HG03175 (cell line): ENCODE measurements around the gene EIF1AX.
A peak's percentile ranks its signal among the peaks of the same experiment; 100 is the strongest.
"Not testable (repeated sequence)": the region's sequence is repeated elsewhere in the genome, so short reads cannot be mapped to it uniquely, and the experiment has no call there.

Source experiments
- ATAC-seq: cut with Tn5 transposase; IDR thresholded peaks from one replicate; pipeline ENCODE4 v1.9.1; 2021; ENCODE audit warnings: mild to moderate bottlenecking, moderate library complexity; ENCODE audit not compliant: unreplicated experiment

Gene EIF1AX, protein sequence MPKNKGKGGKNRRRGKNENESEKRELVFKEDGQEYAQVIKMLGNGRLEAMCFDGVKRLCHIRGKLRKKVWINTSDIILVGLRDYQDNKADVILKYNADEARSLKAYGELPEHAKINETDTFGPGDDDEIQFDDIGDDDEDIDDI

DNA sequence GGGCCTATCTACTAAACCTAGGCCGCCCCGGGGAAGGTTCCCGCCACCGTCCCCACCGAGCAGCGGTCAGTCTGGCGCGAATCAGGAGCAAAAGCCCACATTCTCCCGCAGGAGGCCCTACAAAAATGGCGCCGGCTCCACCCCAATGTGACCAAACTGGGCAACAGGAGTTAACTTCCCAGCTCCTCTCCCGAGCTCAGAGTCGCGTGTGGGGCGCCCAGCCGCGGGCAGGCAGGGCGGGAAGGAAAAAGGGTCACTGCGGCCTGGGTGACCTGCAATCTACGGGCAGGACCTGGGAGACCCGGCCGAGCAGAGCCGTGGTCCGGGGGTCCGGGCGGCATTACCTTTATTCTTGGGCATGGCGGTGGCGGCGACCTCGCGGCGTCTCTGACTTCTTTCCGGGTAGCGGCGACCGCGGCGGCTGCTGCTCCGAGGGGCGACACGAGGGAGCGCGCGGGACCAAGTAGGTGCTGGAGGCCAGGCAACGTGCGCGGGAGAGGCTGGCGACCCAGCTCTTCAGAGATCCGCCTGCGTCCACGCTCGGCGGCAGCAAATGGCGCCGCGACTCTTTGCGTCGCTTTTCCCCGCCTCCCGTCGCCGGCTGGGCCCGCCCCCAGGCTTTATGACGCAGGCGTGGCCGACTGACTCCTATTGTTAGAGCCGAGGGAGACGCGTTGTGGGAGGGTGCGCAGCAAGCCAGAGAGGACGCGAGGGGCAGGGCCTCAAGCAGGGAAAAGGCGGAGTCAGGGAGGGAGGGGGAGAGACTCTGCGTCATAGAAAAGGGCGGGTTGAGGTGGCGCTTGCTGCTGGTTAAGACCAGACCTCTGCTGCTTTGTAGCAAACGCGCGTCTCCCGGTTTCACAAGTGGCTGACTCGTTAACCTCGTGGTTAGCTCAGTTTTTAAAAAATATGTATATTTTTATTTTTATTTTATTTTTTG, at the start of gene EIF1AX:
EIF1AX (minus strand) TSS at position 558 of the 940 bp plus-strand sequence; CDS start at position 360, 198 bp downstream.
- peak; percentile 99 for ATAC-seq

- ATAC-seq: no peak
These were observed 47.5 kb upstream of the EIF1AX start for GRCh38 chrX:20189171-20189570.

DNA sequence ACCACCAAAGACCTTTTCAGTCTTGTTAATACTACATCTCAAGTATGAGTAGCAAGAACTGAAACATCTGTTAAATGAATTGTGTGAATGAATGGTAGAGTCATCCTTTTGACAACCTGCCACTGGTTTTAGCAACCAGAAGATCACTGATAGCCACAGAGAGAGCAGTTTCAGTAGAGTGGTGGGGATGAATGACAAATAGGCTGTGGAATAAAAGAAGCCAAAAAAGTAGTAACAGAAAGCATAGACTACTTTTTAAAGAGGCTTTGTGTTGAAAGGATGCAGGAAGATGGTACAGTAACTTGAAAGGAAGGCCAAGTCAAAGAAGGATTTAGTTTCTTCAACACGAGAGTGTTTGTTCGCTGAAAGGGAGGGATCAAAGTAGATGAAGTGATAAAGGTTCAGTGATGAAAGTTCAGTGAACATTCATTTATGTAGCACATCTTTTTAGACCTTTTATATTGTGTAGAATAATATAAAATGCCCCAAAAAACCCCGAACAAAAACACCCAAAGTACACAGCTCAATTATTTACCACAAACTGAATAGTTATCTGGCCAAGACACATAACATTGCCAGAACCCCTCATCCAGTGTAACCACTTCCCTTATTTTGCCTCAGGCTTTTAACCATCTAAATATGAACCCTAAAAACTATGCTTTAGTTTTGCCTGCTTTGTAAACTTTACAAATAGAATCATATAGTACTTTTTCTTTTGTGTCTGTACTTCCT, 40.1 kb upstream of the EIF1AX start:
- ATAC-seq: no peak

DNA sequence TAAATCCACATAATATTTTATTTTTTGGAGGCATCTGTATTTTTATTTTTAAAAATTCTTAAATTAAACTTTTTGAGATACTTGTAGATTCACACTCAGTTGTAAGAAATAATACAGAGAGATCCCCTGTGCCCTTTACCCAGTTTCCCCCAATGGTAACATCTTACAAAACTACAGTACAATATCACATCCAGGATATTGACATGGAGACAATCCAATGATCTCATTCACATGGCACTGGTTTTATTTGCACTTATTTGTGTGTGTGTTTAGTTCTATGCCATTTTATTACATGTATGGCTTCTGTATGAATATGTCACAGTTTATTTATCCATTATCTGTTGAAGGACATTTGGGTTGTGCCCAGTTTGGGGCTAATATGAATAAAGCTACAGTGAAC, 35.5 kb upstream of the EIF1AX start:
- no peak for ATAC-seq

- no peak for ATAC-seq
These were observed 32.2 kb upstream of the EIF1AX start for GRCh38 chrX:20173856-20174255.

DNA sequence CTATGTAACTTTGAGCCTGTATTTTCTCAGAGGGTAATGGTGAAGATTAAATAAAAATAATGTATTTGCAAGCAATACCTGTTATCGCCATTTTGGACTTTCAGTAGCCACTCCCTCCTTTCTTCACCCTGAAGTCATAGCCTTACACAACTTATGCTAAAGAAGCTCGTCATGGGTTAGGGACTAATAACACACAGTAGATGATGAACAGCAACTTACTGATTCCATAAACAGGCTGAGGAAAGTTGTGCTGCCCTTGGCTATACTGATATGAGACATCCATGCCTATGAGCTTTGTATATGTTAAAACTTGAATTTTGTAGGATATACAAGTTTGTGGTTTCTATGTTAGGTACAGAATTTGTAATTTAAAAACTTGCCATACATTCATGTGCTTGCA, 31.7 kb upstream of the EIF1AX start:
- no peak for ATAC-seq

DNA sequence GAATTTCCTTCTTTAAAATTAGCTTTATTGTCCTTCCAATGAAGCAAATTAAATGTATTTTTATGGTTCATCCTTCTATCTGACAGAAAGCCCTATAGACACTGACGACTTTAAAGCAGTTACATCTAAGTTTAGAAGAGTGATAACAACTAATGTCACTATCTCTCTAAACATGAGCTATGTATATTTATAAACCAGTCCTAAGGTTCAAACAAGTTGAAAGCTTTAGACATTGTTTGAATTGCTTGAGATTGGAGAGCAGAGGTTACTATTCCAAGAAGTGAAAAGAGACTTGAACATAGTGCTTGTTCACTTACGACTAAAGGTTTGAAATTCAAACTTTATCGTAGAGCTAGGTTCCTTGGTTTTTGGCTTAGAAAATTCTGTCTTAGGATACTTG, 30.2 kb upstream of the EIF1AX start:
- ATAC-seq: no peak

DNA sequence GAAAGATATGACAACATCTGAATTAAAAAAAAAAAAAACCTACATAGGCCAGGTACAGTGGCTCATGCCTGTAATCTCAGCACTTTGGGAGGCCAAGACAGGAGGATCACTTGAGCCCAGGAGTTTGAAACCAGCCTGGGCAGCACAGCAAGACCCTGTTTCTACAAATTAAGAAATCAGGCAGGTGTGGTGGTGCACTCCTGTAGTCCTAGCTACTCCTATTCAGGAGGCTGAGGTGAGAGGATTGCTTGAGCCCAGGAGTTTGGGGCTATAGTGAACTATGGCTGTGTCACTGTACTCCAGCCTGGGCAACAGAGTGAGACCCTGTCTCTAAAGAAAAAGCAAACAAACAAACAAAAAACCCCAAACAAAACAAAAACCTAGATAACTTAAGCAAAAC, 20.9 kb upstream of the EIF1AX start:
- ATAC-seq: not testable (repeated sequence)

- no peak for ATAC-seq
These were observed 18.3 kb upstream of the EIF1AX start for GRCh38 chrX:20159797-20160385.

DNA sequence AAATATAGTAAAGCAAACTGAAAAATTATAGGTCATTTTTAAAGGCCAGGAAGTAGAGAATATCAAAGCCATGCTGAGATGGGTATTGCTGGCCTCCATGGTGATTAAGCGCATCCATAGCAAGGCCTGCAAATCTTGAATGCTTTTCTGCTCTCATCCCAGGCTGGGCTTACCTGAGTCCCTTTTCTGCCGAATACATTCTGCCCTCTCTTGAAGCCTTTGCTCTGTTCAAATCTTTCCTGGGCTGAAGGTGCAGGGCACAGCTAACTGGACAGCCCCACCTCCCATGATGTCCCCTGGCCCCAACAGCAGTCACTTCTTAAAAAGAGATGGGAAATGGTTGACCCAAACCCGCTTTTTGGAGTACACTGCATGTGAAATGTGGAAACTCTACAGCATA, 10.1 kb upstream of the EIF1AX start:
- no peak for ATAC-seq

DNA sequence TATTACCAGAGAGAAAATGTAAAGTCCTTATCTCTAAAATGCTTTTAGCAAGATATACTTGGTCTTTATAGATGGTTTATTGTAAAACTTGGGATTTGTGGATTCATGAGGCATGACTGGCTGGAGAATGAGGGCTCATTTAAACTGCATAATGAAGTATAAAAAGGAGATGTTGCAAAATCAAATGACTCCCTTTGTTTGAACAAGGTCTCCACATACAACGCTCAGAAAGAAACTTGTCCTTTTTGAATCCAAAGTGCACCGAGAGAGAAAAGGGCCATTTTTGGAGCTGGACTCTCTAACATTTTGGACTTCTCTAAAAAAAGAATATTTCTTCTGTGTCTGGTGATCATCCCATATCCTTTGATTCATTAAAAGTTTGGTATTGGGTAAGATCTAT, 7.7 kb upstream of the EIF1AX start:
- no peak for ATAC-seq

DNA sequence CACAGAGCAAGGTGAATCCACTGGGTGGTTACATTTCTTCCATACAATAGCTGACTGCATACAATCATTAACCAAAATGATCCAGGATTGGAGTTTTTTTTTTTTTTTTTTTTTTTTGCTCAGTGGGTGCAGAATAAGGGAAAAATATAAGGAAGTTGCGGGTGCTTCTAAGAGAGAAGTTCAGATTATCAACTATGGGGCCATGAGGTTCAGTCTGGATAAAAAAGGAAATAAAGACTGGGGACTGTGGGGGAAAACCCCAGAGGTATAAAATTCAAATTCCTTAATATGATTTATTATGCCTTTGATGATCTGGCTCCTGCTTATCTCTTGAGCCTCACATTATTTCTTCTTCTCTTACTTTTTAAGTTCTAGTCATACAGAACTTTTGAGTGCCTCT, 5.9 kb upstream of the EIF1AX start:
- no peak for ATAC-seq

- ATAC-seq: no peak
These were observed 2.9 kb upstream of the EIF1AX start for GRCh38 chrX:20144491-20144890.

DNA sequence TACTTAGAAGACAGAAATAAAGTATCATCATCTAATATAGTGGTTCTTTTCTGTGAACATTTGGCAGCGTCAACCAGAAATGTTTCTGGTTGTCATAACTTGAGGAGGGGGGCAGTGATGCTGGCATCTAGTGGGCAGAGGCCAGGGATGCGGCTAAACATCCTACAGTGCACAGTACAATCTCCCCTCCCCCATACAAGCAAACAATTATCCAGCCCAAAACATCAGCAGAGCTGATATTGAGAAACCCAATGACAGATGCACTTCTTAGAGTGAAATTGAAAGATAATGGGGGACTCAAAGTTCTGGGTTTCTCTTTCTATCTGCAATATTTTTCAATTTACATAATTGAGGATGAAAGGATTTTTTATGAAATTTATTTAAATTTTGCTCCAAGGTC, 1.9 kb upstream of the EIF1AX start:
- no peak for ATAC-seq

DNA sequence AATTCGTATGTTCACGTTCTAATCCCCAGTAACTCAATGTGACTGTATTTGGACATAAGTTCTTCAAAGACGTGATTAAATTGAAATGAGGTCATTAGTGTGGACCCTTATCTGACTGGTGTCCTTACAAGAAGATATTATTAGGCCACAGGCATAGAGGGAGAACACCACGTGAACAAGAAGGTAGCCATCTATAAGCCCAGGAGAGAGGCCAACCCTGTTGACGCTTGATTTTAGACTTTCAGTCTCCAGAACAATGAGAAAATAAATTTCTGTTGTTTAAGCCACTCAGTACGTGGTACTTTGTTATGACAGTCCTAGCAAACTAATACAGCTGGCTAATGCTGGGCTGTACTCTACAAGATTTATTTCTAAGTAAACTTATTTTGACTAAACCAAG, 1.5 kb upstream of the EIF1AX start:
- no peak for ATAC-seq

- no peak for ATAC-seq
These were observed 1.2 kb downstream of the EIF1AX start for GRCh38 chrX:20140420-20140819.

DNA sequence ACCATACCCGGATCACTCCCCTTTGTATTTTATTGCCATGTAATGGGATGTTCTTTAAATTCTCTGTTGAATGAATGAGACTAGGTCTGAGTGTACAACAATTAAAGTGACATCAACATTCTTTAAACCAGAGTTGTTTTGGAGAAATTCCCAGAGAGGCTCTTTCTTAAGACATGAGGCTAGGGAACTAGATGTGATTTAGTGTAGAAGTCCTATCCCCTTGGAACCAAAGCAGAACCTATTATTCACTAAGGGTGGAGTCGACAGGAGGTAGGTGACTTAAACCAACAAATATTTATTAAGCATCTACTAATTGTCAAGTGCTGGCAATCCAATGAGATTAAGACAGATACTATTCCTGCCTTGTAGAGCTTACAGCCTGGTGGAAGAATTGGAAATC, 1.7 kb downstream of the EIF1AX start:
- ATAC-seq: no peak

GRCh38 chrX:20135944-20136343, 5.7 kb downstream of the EIF1AX start:
- ATAC-seq: no peak

DNA sequence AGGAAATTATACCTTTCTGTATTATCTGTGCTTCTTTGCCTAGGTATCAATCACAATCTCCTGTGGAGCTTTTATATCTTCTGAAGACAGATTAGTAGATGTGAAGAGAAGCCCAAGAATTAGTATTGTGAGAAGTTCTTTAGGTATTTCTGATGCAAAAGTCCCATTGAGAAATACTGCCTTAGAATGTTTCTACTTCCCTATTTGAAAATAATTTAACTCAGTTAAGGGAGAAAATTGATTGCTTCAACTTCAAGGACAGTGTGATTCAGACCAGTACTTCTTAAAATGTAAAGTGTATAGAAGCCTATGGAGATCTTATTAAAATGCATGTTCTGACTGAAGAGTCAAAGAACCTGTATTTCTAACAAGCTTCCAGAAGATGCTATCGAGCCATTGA, 9.0 kb downstream of the EIF1AX start:
- no peak for ATAC-seq

DNA sequence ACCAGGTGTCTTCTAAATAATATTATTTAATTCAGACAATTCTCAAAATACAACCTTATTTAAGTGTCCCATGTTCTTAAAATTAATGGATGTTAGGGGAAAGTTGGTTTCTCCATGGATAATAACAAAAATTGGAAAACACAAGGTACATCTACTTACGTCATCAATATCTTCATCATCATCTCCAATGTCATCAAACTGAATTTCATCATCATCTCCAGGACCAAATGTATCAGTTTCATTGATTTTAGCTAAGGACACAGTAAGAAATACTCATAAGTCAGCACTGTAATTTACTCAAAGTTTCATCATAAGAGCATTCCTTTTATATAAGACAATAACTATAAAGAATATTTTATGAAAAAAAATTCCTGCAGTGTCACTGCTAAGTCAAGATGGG, 11.3 kb downstream of the EIF1AX start:
- no peak for ATAC-seq

DNA sequence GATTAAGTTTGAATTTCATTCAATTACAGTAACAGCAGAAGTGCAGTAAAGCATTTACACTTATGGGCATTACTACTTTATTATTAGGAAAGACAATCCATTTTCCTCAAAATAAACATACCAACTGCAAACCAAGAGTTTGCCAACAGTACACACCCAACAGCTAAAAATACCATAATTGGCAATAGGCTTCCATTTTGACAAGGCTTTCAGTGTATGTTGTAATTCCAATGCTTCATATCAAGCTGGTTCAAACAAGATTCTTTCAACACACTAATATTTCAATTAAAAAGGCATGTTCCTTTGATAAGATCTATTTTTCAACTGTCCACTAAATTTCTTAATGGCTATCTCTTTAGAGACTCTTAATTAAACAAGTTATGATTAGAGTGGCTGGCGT, 12.1 kb downstream of the EIF1AX start:
- no peak for ATAC-seq
